Measurements from ENCODE around the gene NLK. TPM values are rescaled to one million over a fixed set of nuclear protein-coding genes. Genes with fewer than 3 reads are reported as not detected.
"Not testable (repeated sequence)": the region's sequence is repeated elsewhere in the genome, so short reads cannot be mapped to it uniquely, and the experiment has no call there.

The NLK gene
- total RNA-seq, 6 donors from 2014 or later: 16.1 to 34.5 (median 19.9) TPM

GRCh38 chr17:28097901-28098300, 55.4 kb downstream of the NLK start:
- no peak for TF ChIP-seq POLR2A (IDR thresholded peaks at IDR 0.05)
- TF ChIP-seq CTCF (IDR thresholded peaks at IDR 0.05): no peak
- TF ChIP-seq EP300 (IDR thresholded peaks at IDR 0.05): no peak
- TF ChIP-seq POLR2AphosphoS5 (IDR thresholded peaks at IDR 0.05): no peak
- DNase-seq (no peak), ATAC-seq (ENCODE audit: low FRiP score in 2 of 2) (no peak)
- peaks cover 0 to 8% (median 0%) of the 10 kb centered on the region in 4 donors for H3K4me1 ChIP-seq
- H3K4me3 ChIP-seq: no peak overlapping the region
- H3K27ac ChIP-seq: no peak overlapping the region
- no peaks in the 10 kb centered on the region for H3K27me3 ChIP-seq
- H3K9me3 ChIP-seq: no peaks in the 10 kb centered on the region
- WGBS, 2 donors: 44 to 50% methylated on average over 2 of the region's 2 CpGs
- no peaks in the 10 kb centered on the region for H3K36me3 ChIP-seq

- ATAC-seq (ENCODE audit: low FRiP score in 2 of 2); H3K27me3 ChIP-seq; H3K4me3 ChIP-seq; DNase-seq; H3K4me1 ChIP-seq; H3K9me3 ChIP-seq; H3K27ac ChIP-seq; H3K36me3 ChIP-seq: not testable (repeated sequence)
- 94 to 95% methylated on average over 12 of the region's 12 CpGs for WGBS, 2 donors
Observed at GRCh38 chr17:28098591-28098990, 56.1 kb downstream of the NLK start.

DNA sequence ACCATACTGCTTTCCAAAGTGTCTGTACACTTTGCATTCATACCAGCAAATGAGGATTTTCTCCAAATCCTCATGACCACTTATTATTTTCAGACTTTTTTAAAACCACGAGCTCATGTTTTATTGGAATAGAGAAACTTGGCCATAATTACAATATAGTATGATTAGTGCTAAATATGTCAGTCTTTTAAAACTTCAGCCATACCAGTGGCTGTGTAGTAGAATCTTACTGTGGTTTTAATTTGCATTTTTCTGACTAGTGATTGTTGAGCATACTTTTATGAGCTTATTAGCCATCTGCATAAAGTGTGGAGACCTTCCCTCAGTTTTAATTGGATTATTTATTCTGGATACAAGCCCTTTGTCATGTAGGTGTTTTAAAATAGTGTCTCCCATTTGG, 57.8 kb downstream of the NLK start:
- H3K27me3 ChIP-seq: no peaks in the 10 kb centered on the region
- TF ChIP-seq EP300 (IDR thresholded peaks at IDR 0.05) (no peak), CTCF (IDR thresholded peaks at IDR 0.05) (no peak), POLR2A (IDR thresholded peaks at IDR 0.05) (no peak), POLR2AphosphoS5 (IDR thresholded peaks at IDR 0.05) (no peak)
- H3K36me3 ChIP-seq: no peaks in the 10 kb centered on the region
- H3K4me1 ChIP-seq: peaks cover 0 to 8% (median 0%) of the 10 kb centered on the region in 4 donors
- H3K4me3 ChIP-seq: no peak overlapping the region
- 78 to 82% methylated on average over 1 of the region's 1 CpG for WGBS, 2 donors
- DNase-seq (no peak), ATAC-seq (ENCODE audit: low FRiP score in 2 of 2) (no peak)
- no peak overlapping the region for H3K27ac ChIP-seq
- no peaks in the 10 kb centered on the region for H3K9me3 ChIP-seq

DNA sequence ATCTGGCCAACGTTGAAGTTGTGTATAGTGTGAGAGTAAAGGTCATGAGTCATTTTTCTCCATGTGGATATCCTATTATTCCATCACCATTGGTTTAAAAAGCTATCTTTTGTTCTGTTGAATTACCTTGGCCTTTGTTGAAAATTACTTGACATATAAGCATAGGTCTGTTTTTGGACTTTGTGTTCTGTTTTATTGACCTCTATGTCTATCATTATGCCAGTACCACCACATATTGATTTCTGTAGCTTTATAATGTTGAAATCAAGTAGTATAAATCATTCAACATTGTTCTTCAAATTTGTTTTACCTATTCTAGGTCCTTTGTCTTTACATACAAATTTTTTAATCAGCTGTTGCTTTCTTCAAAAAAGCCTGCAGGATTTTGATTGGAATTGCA, 58.5 kb downstream of the NLK start:
- no peaks in the 10 kb centered on the region for H3K9me3 ChIP-seq
- no peak overlapping the region for H3K27ac ChIP-seq
- no peak for ATAC-seq (ENCODE audit: low FRiP score in 2 of 2)
- DNase-seq: no peak
- no peak for TF ChIP-seq CTCF (IDR thresholded peaks at IDR 0.05)
- TF ChIP-seq POLR2AphosphoS5 (IDR thresholded peaks at IDR 0.05): no peak
- TF ChIP-seq EP300 (IDR thresholded peaks at IDR 0.05): no peak
- no peak for TF ChIP-seq POLR2A (IDR thresholded peaks at IDR 0.05)
- no peaks in the 10 kb centered on the region for H3K27me3 ChIP-seq
- H3K4me1 ChIP-seq: peaks cover 0 to 8% (median 0%) of the 10 kb centered on the region in 4 donors
- WGBS, 2 donors: 85 to 90% methylated on average over 1 of the region's 1 CpG
- no peak overlapping the region for H3K4me3 ChIP-seq
- no peaks in the 10 kb centered on the region for H3K36me3 ChIP-seq

- TF ChIP-seq CTCF (IDR thresholded peaks at IDR 0.05) (no peak), POLR2A (IDR thresholded peaks at IDR 0.05) (no peak), EP300 (IDR thresholded peaks at IDR 0.05) (no peak), POLR2AphosphoS5 (IDR thresholded peaks at IDR 0.05) (no peak)
- DNase-seq (no peak), ATAC-seq (ENCODE audit: low FRiP score in 2 of 2) (no peak)
- Histone ChIP-seq H3K27ac (no peak overlapping the region), H3K27me3 (no peaks in the 10 kb centered on the region), H3K36me3 (no peaks in the 10 kb centered on the region), H3K9me3 (no peaks in the 10 kb centered on the region), H3K4me1 (peaks cover 0 to 8% (median 0%) of the 10 kb centered on the region in 4 donors), H3K4me3 (no peak overlapping the region)
Observed at GRCh38 chr17:28101919-28102318, 59.4 kb downstream of the NLK start.

All from upper lobe of left lung (tissue), 6 donors.